ENCODE results near the gene ZKSCAN5.

The ZKSCAN5 gene

GRCh38 chr7:99473315-99473596 is 31.2 kb upstream of the ZKSCAN5 start:
- in situ Hi-C loops (cut with MboI; ENCODE audit: low pct_unique_long_range_greater_than_20kb, low sequenced_read_pairs, unreplicated experiment): no loop called here
- TF ChIP-seq, protein P1, sequence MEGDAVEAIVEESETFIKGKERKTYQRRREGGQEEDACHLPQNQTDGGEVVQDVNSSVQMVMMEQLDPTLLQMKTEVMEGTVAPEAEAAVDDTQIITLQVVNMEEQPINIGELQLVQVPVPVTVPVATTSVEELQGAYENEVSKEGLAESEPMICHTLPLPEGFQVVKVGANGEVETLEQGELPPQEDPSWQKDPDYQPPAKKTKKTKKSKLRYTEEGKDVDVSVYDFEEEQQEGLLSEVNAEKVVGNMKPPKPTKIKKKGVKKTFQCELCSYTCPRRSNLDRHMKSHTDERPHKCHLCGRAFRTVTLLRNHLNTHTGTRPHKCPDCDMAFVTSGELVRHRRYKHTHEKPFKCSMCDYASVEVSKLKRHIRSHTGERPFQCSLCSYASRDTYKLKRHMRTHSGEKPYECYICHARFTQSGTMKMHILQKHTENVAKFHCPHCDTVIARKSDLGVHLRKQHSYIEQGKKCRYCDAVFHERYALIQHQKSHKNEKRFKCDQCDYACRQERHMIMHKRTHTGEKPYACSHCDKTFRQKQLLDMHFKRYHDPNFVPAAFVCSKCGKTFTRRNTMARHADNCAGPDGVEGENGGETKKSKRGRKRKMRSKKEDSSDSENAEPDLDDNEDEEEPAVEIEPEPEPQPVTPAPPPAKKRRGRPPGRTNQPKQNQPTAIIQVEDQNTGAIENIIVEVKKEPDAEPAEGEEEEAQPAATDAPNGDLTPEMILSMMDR (IDR thresholded peaks at IDR 0.05; ENCODE audit: extremely low read depth, insufficient read depth, missing control alignments): no peak
- peak; percentile 79 for DNase-seq (ENCODE audit: low spot score)

GRCh38 chr7:99476107-99476506 is 28.4 kb upstream of the ZKSCAN5 start:
- TF ChIP-seq, protein P1 (IDR thresholded peaks at IDR 0.05; ENCODE audit: extremely low read depth, insufficient read depth, missing control alignments): no peak
- in situ Hi-C loops (cut with MboI; ENCODE audit: low pct_unique_long_range_greater_than_20kb, low sequenced_read_pairs, unreplicated experiment): no loop called here
- no peak for DNase-seq (ENCODE audit: low spot score)

GRCh38 chr7:99478464-99479440 is 25.7 kb upstream of the ZKSCAN5 start:
- in situ Hi-C loops (cut with MboI; ENCODE audit: low pct_unique_long_range_greater_than_20kb, low sequenced_read_pairs, unreplicated experiment): no loop called here
- TF ChIP-seq, protein P1 (IDR thresholded peaks at IDR 0.05; ENCODE audit: extremely low read depth, insufficient read depth, missing control alignments): no peak
- no peak for DNase-seq (ENCODE audit: low spot score)

GRCh38 chr7:99485094-99485493 is 19.4 kb upstream of the ZKSCAN5 start:
- no peak for DNase-seq (ENCODE audit: low spot score)
- TF ChIP-seq, protein P1 (IDR thresholded peaks at IDR 0.05; ENCODE audit: extremely low read depth, insufficient read depth, missing control alignments): no peak
- in situ Hi-C loops (cut with MboI; ENCODE audit: low pct_unique_long_range_greater_than_20kb, low sequenced_read_pairs, unreplicated experiment): no loop called here

GRCh38 chr7:99489235-99489634 is 15.2 kb upstream of the ZKSCAN5 start:
- TF ChIP-seq, protein P1 (IDR thresholded peaks at IDR 0.05; ENCODE audit: extremely low read depth, insufficient read depth, missing control alignments): no peak
- DNase-seq (ENCODE audit: low spot score): no peak
- in situ Hi-C loops (cut with MboI; ENCODE audit: low pct_unique_long_range_greater_than_20kb, low sequenced_read_pairs, unreplicated experiment): no loop called here

DNA sequence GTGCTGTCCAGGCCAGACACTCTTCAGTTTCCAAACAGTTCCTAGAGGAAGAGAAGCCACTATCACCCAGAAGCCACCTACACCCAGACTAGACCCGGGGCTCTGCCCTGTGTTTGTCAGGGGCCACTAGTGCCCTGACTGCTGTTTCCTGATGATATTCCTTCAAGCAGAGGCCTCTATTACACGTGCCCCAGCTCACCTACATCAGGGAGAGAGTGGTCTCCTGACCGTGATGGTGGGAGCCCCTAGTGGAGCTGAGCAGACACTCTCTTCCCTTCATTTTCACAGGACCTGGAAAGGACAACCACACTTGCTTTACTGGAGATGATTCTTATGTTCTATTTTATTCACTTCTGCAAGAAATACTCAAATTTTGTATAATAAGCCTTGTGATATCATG is 13.6 kb upstream of the ZKSCAN5 start:
- TF ChIP-seq, protein P1 (IDR thresholded peaks at IDR 0.05; ENCODE audit: extremely low read depth, insufficient read depth, missing control alignments): no peak
- DNase-seq (ENCODE audit: low spot score): no peak
- in situ Hi-C loops (cut with MboI; ENCODE audit: low pct_unique_long_range_greater_than_20kb, low sequenced_read_pairs, unreplicated experiment): no loop called here
